Measurements from ENCODE around the gene ARPC5.
"Not testable (repeated sequence)": the region's sequence is repeated elsewhere in the genome, so short reads cannot be mapped to it uniquely, and the experiment has no call there.

Gene ARPC5

GRCh38 chr1:183635606-183636333 is at the start of gene ARPC5:
ARPC5 (minus strand) TSS chr1:183635783; CDS start chr1:183635659, 124 bp downstream.
- DNase-seq: peak; percentile 95

GRCh38 chr1:183685112-183685713 is 49.6 kb upstream of the ARPC5 start:
- no peak for DNase-seq

- DNase-seq: not testable (repeated sequence)
Measured at GRCh38 chr1:183679363-183679762, 43.8 kb upstream of the ARPC5 start.

- DNase-seq: no peak
Measured at GRCh38 chr1:183678819-183679218, 43.2 kb upstream of the ARPC5 start.

GRCh38 chr1:183676586-183677189 is 41.1 kb upstream of the ARPC5 start:
- DNase-seq: no peak

GRCh38 chr1:183675883-183676585 is 40.5 kb upstream of the ARPC5 start:
- no peak for DNase-seq

- DNase-seq: no peak
Measured at GRCh38 chr1:183675381-183675780, 39.8 kb upstream of the ARPC5 start.

GRCh38 chr1:183674886-183675285 is 39.3 kb upstream of the ARPC5 start:
- DNase-seq: no peak

- DNase-seq: no peak
Measured at GRCh38 chr1:183674339-183674738, 38.8 kb upstream of the ARPC5 start.

GRCh38 chr1:183673605-183674323 is 38.2 kb upstream of the ARPC5 start:
- no peak for DNase-seq

- no peak for DNase-seq
Measured at GRCh38 chr1:183670169-183670568, 34.6 kb upstream of the ARPC5 start.

- DNase-seq: no peak
Measured at GRCh38 chr1:183656355-183656754, 20.8 kb upstream of the ARPC5 start.

GRCh38 chr1:183655562-183656075 is 20.0 kb upstream of the ARPC5 start:
- peak; percentile 53 for DNase-seq

GRCh38 chr1:183654706-183655105 is 19.1 kb upstream of the ARPC5 start:
- DNase-seq: no peak

- no peak for DNase-seq
Measured at GRCh38 chr1:183653876-183654451, 18.4 kb upstream of the ARPC5 start.

- no peak for DNase-seq
Measured at GRCh38 chr1:183653462-183653794, 17.8 kb upstream of the ARPC5 start.

GRCh38 chr1:183652547-183653461 is 17.2 kb upstream of the ARPC5 start, which contains the start of gene APOBEC4:
APOBEC4 (minus strand) TSS chr1:183653316; CDS start chr1:183648781, 4,535 bp downstream.
- DNase-seq: no peak

- no peak for DNase-seq
Measured at GRCh38 chr1:183652107-183652506, 16.5 kb upstream of the ARPC5 start.

- DNase-seq: no peak
Measured at GRCh38 chr1:183651612-183652011, 16.0 kb upstream of the ARPC5 start.

GRCh38 chr1:183648042-183648441 is 12.5 kb upstream of the ARPC5 start:
- no peak for DNase-seq

GRCh38 chr1:183646776-183647175 is 11.2 kb upstream of the ARPC5 start:
- DNase-seq: no peak

Measured in activated effector memory CD4-positive, alpha-beta T cell treated with Interleukin-2 at 50 U/mL for 16 hours (primary cell).